Mammary epithelial cell (primary cell): ENCODE measurements around the gene OR10C1.

ENCODE experiments used
- CTCF ChIP-seq, 2 donors: IDR thresholded peaks in 1 of 2; conservative IDR thresholded peaks in 1 of 2; 2 replicates each; pipeline ENCODE4 v1.5.1; 2011 to 2012; ENCODE audit warnings: inconsistent platforms in 2 of 2, low read length in 2 of 2, mild to moderate bottlenecking in 2 of 2, control low read depth in 1 of 2, low read depth in 1 of 2; ENCODE audit not compliant: insufficient read depth in 1 of 2; ENCODE audit errors: extremely low read depth in 1 of 2
- EZH2 ChIP-seq: IDR thresholded peaks from 2 replicates; pipeline ENCODE4 v1.6.1; 2012; ENCODE audit warnings: low read length, inconsistent platforms, borderline replicate concordance

- TF ChIP-seq CTCF (conservative IDR thresholded peaks at IDR 0.05 in 1 of 2, IDR thresholded peaks at IDR 0.05 in 1 of 2; ENCODE audit: extremely low read depth in 1 of 2, insufficient read depth in 1 of 2, low read depth in 1 of 2, low read length in 2 of 2) = no peak
- no peak for TF ChIP-seq EZH2
These were observed 22.9 kb downstream of the OR10C1 start for GRCh38 chr6:29462022-29462421.
